Type B pancreatic cell (in vitro differentiated cells): ENCODE results near the gene TRABD. TPM values are rescaled to one million over a fixed set of nuclear protein-coding genes. Genes with fewer than 3 reads are reported as not detected.

Source experiments
- DNase-seq: peaks from one replicate; pipeline ENCODE4 v3.0.0; 2021; ENCODE audit warnings: mixed read lengths; ENCODE audit not compliant: unreplicated experiment; ENCODE audit errors: extremely low spot score
- H3K27ac Mint-ChIP-seq: 2 replicates; pipeline ENCODE4 v1.8.0; 2021; ENCODE audit warnings: mild to moderate bottlenecking, mixed read lengths
- H3K27me3 Mint-ChIP-seq: 2 replicates; pipeline ENCODE4 v1.8.0; 2021; ENCODE audit warnings: mixed read lengths
- H3K36me3 Mint-ChIP-seq: 2 replicates; pipeline ENCODE4 v1.8.0; 2021; ENCODE audit warnings: mixed read lengths
- H3K4me1 Mint-ChIP-seq: one replicate; pipeline ENCODE4 v1.8.0; 2021; ENCODE audit warnings: mixed read lengths; ENCODE audit not compliant: unreplicated experiment
- H3K4me3 Mint-ChIP-seq: 2 replicates; pipeline ENCODE4 v1.8.0; 2021; ENCODE audit warnings: mild to moderate bottlenecking, mixed read lengths
- H3K9me3 Mint-ChIP-seq: 2 replicates; pipeline ENCODE4 v1.8.0; 2021; ENCODE audit warnings: mixed read lengths
- total RNA-seq: library from RNA; stranded (reverse); gene quantifications from 2 replicates; pipeline ENCODE4 v1.2.1, GENCODE V29; 2021; ENCODE audit warnings: low replicate concordance
- TF ChIP-seq, protein P1 (sequence below): fragments of 200-600 bp; sonication (generic); conservative IDR thresholded peaks from 2 replicates; pipeline ENCODE4 v1.5.0; 2021; ENCODE audit warnings: antibody characterized with exemption, mild to moderate bottlenecking

The TRABD gene
- total RNA-seq, 1 donor from 2014 or later: 37.7 TPM

DNA sequence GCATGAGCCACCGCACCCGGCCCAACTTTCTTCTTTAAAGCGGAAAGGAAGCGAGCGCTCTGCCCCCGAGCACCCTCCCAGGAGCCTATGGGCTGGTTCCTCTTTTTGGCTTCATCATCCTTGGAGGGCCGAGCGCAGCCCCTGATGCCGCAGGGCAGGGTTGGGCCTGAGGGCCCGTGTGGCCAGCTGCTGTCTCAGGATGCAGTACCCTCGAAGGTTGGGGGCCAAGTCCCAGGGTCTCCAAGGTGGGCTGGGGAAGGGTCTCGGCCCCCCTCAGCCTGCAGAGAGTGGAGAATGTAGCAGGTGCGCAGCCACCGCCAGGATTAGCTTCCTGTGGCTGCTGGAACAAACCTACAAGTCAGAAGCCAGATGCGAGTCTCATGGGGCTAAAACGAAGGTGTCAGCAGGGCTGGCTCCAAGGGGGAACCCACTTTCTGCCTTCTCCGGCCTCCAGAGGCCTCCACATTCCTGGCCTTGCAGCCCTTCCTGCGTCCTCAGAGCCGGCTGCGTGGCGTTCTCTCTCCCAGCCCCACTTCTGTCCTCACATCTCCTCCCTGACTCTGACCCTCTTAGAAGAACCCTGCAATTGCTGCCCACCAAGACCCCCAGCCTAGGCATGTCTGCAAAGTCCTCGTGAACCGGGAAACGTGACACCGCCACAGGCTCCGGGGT is 12.3 kb upstream of the TRABD start:
- Mint-ChIP-seq H3K36me3 (no peaks in the 10 kb centered on the region), H3K4me3 (no peak overlapping the region), H3K9me3 (no peaks in the 10 kb centered on the region), H3K27me3 (peaks cover 27% of the 10 kb centered on the region), H3K4me1 (no peaks in the 10 kb centered on the region), H3K27ac (no peak overlapping the region)
- DNase-seq: no peak
- TF ChIP-seq, protein P1, sequence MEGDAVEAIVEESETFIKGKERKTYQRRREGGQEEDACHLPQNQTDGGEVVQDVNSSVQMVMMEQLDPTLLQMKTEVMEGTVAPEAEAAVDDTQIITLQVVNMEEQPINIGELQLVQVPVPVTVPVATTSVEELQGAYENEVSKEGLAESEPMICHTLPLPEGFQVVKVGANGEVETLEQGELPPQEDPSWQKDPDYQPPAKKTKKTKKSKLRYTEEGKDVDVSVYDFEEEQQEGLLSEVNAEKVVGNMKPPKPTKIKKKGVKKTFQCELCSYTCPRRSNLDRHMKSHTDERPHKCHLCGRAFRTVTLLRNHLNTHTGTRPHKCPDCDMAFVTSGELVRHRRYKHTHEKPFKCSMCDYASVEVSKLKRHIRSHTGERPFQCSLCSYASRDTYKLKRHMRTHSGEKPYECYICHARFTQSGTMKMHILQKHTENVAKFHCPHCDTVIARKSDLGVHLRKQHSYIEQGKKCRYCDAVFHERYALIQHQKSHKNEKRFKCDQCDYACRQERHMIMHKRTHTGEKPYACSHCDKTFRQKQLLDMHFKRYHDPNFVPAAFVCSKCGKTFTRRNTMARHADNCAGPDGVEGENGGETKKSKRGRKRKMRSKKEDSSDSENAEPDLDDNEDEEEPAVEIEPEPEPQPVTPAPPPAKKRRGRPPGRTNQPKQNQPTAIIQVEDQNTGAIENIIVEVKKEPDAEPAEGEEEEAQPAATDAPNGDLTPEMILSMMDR: no peak

DNA sequence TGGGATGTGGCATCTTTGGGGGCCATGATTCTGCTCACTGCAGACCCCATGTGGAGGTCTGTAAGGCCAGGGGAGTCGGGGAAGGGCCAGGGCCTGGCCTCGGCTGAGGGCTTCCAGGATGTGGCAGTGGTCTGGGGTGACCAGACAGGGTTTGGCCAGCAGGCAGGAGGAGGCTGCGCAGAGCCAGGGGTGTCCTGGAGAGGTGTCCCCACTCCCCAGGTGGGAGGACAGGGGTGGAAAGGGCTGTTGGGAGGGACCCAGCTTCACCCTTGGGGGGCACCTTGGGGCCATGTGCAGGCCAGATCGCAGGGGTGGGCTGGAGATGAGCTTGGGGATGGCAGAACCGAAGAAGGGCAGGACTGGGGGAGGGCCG is 11.7 kb upstream of the TRABD start:
- H3K4me3 Mint-ChIP-seq: no peak overlapping the region
- no peaks in the 10 kb centered on the region for H3K4me1 Mint-ChIP-seq
- DNase-seq: no peak
- H3K27me3 Mint-ChIP-seq: peaks cover 22% of the 10 kb centered on the region
- H3K27ac Mint-ChIP-seq: no peak overlapping the region
- no peaks in the 10 kb centered on the region for H3K36me3 Mint-ChIP-seq
- no peaks in the 10 kb centered on the region for H3K9me3 Mint-ChIP-seq
- TF ChIP-seq, protein P1: no peak

DNA sequence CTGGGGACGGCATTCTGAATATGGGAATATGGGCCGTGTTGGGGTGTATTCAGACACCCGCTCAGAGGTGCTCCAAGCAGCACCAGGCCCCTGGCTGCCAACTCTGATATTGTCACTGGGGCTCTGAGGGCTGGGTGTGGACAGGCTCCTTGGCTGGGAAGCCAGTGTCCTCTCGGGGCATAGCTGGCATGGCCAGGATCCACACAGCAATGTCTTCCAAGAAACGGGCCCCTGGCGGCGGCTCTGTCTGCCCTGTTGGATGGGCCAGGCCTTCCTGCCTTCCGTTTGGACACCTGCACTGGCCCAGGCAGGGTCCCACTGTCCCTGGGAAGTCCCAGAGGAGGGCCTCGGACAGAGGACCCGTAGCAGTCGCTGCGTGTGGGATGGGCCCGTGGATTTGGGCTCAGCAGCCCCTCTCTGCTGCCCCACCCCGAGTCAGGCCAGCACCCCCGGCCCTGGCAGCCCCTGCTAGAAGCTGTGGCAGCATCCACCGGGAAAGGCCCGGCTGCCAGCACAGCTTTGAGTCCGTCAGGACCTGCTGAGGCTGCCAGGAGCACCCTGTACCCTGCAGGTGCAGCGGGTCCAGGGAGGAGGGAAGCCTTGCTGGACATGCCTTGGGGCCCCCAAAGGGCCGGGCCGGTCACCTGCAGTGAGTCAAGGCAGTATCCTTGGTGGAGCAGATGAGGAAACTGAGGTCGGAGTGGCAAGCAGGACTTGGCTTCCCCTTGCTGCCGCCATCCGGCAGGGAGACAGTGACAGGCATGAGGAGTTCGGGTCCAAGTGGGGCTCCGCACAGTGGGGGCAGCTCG is 11.1 kb upstream of the TRABD start:
- H3K36me3 Mint-ChIP-seq: no peaks in the 10 kb centered on the region

DNA sequence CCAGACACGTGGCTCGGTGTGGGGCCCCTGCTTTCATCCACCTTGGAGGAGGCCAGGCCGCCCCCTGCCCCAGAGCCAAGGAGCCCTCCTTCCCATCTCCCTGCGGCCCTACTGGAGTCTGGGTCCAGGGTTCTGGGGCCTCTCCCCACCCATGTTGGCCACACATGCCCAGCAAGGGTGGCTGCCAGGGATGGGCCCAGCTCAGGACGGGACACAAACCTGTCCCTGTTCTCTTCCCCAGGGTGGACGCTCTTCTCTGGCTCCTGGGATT is 10.6 kb upstream of the TRABD start:
- no peaks in the 10 kb centered on the region for H3K9me3 Mint-ChIP-seq
- peaks cover 5% of the 10 kb centered on the region for H3K4me1 Mint-ChIP-seq
- no peak overlapping the region for H3K27ac Mint-ChIP-seq
- TF ChIP-seq, protein P1: no peak
- no peaks in the 10 kb centered on the region for H3K36me3 Mint-ChIP-seq
- no peak for DNase-seq
- peaks cover 17% of the 10 kb centered on the region for H3K27me3 Mint-ChIP-seq
- H3K4me3 Mint-ChIP-seq: no peak overlapping the region

More for the DNA sequence above, 11.1 kb upstream of the TRABD start:
- TF ChIP-seq, protein P1: no peak
- Mint-ChIP-seq H3K9me3 (no peaks in the 10 kb centered on the region), H3K4me3 (no peak overlapping the region), H3K4me1 (peaks cover 1% of the 10 kb centered on the region), H3K27ac (no peak overlapping the region), H3K27me3 (peaks cover 17% of the 10 kb centered on the region)
- DNase-seq: no peak

DNA sequence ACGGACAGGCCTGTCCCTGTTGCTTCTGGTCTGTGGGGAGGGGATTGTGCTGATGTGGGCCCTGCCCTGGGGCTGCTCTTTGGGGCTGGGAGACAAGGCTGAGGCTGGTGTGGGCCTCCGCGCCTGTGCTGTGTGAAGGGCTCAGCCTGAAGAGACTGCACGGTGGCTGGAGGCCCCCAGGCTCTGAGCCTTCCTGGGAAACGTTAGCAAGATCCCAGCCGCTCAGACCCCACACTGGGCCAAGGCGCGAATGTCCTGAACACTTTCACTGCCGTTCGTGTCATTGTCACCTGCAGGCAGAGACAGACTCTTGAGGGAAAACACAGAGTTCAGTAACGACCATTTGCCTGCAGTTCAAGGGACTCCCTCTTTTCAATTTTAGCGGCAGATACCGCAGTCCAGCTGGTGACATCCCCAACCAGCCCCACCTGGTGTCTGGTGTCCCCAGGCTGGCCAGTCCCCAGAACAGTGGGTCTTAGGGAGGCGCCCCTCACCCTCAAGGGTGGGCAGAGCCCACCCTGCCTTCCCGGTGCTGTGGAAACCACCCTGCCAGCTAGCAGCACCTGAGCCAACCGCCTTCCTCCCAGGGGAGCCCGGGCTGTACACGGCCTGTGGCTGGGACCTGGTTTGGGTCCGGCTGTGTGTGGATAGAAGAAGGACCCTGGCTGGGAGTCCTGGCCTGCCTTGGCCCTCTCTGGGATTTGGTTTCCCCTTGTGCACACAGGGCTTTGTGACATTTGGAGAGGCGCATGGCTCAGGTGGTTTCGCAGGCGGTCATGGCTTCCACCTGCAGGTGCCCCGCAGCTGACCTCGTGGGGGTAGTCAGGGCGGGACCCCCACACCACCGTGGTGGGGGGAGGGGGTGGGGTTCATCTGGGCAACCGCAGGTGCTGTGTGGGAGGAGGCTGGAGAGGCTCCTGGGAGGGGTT is 9.5 kb upstream of the TRABD start:
- no peak for DNase-seq
- no peak overlapping the region for H3K4me3 Mint-ChIP-seq
- H3K9me3 Mint-ChIP-seq: no peaks in the 10 kb centered on the region
- H3K4me1 Mint-ChIP-seq: peaks cover 5% of the 10 kb centered on the region
- TF ChIP-seq, protein P1: no peak
- H3K27me3 Mint-ChIP-seq: peaks cover 14% of the 10 kb centered on the region
- H3K36me3 Mint-ChIP-seq: no peaks in the 10 kb centered on the region
- no peak overlapping the region for H3K27ac Mint-ChIP-seq
